Left forelimb (tissue), 1 donor: Measurements from ENCODE around the gene IFNGR1.

Experiments used
- DNase-seq: peaks from one replicate; pipeline ENCODE4 v3.0.0-alpha.2; 2018; ENCODE audit warnings: low spot score

Gene IFNGR1

GRCh38 chr6:137150072-137150471 is 69.1 kb downstream of the IFNGR1 start:
- no peak for DNase-seq

- DNase-seq, result no peak
These were observed 70.2 kb downstream of the IFNGR1 start for GRCh38 chr6:137149035-137149393.

GRCh38 chr6:137148306-137149034 is 70.7 kb downstream of the IFNGR1 start:
- no peak for DNase-seq
